HCT116 (cell line): ENCODE measurements around the gene TMPRSS7. TPM values are rescaled to one million over a fixed set of nuclear protein-coding genes. Genes with fewer than 3 reads are reported as not detected.

Experiments used
- ATAC-seq: fragments of 200-7000 bp; cut with Tn5 transposase; 2 replicates; pipeline ENCODE4 v1.9.1; 2020; ENCODE audit warnings: mild to moderate bottlenecking, moderate library complexity
- BruUV-seq: library from RNA; stranded (reverse); fragments of 400-500 nt; replicated peaks from 2 replicates; lab custom pipeline; 2021; lab: Mats Ljungman, UMichigan
- CTCF ChIA-PET: fragments of 300-600 bp; sonication (Branson Sonifier 250); formaldehyde crosslinking; loops from one replicate; lab custom pipeline; 2021; ENCODE audit warnings: antibody characterized with exemption; lab: Charles Lee
- POLR2A ChIA-PET: fragments of 300-600, 350-600 bp; sonication (Branson Sonifier 250); formaldehyde crosslinking; loops from one replicate; lab custom pipeline; 2021; ENCODE audit warnings: antibody characterized with exemption; lab: Charles Lee
- RAD21 ChIA-PET, 2 experiments: fragments of 300-600 bp; sonication (Branson Sonifier 250); formaldehyde crosslinking; loops; one replicate each; lab custom pipeline; 2023; ENCODE audit warnings: low total read pairs in 2 of 2; ENCODE audit not compliant: uncharacterized antibody in 2 of 2, unreplicated experiment in 2 of 2, low non-redundant PET in 1 of 2; lab: Charles Lee
- DNase-seq: peaks from one replicate; pipeline ENCODE4 v3.0.0-alpha.2; 2010; ENCODE audit warnings: low read depth, low spot score
- H2AFZ ChIP-seq: fragments of 200-600 bp; shearing (Covaris generic), sonication (generic); 2 replicates; pipeline ENCODE4 v1.6.1; 2017; ENCODE audit warnings: low read depth, mixed run types, mixed read lengths, antibody characterized with exemption, low read length; ENCODE audit not compliant: poor library complexity, severe bottlenecking
- H3K27ac ChIP-seq: 2 replicates; pipeline ENCODE4 v1.5.1; 2012; ENCODE audit warnings: low read depth, low read length
- H3K27me3 ChIP-seq: fragments of 200-600 bp; sonication (generic); 2 replicates; pipeline ENCODE4 v1.6.1; 2016; ENCODE audit warnings: mixed run types, low read length, mixed read lengths; ENCODE audit not compliant: insufficient read depth
- H3K36me3 ChIP-seq, 2 experiments: fragments of 200-500 bp in 1 of 2; fragments of 200-600 bp in 1 of 2; sonication (Bioruptor generic) in 1 of 2; sonication (generic) in 1 of 2; 2 replicates each; pipeline versions ENCODE4 v1.5.1 to v1.6.1; 2014 to 2016; ENCODE audit warnings: low read length in 2 of 2, inconsistent platforms in 1 of 2, mixed read lengths in 1 of 2, mixed run types in 1 of 2; ENCODE audit not compliant: insufficient read depth in 2 of 2, control insufficient read depth in 1 of 2
- H3K4me1 ChIP-seq, 2 experiments: fragments of 200-600 bp in 1 of 2; sonication (generic) in 1 of 2; 2 replicates each; pipeline versions ENCODE4 v1.5.1 to v1.6.1; 2012 to 2017; ENCODE audit warnings: low read length in 2 of 2, inconsistent platforms in 1 of 2, mild to moderate bottlenecking in 1 of 2, mixed read lengths in 1 of 2, mixed run types in 1 of 2, moderate library complexity in 1 of 2; ENCODE audit not compliant: insufficient read depth in 2 of 2, control insufficient read depth in 1 of 2
- H3K4me2 ChIP-seq: fragments of 200-600 bp; sonication (generic); 2 replicates; pipeline ENCODE4 v1.6.1; 2017; ENCODE audit warnings: mixed run types, low read length, mixed read lengths
- H3K4me3 ChIP-seq, 2 experiments: fragments of 200-600 bp in 1 of 2; sonication (generic) in 1 of 2; replicated peaks in 1 of 2; 2 replicates each; pipeline ENCODE4 v1.5.1; 2011 to 2016; ENCODE audit warnings: low read length in 2 of 2, control low read depth in 1 of 2, low read depth in 1 of 2, mild to moderate bottlenecking in 1 of 2, mixed read lengths in 1 of 2, mixed run types in 1 of 2
- H3K79me2 ChIP-seq: fragments of 200-600 bp; sonication (generic); 2 replicates; pipeline ENCODE4 v1.6.1; 2017; ENCODE audit warnings: mild to moderate bottlenecking, mixed run types, low read length, moderate library complexity, mixed read lengths; ENCODE audit not compliant: insufficient read depth
- H3K9ac ChIP-seq: fragments of 200-600 bp; sonication (generic); 2 replicates; pipeline ENCODE4 v1.6.1; 2016; ENCODE audit warnings: low read length, mixed read lengths
- H3K9me2 ChIP-seq: fragments of 200-600 bp; sonication (generic), shearing (Covaris generic); 2 replicates; pipeline ENCODE4 v1.6.1; 2017; ENCODE audit warnings: mixed run types, mild to moderate bottlenecking, moderate library complexity; ENCODE audit not compliant: insufficient read depth
- H3K9me3 ChIP-seq, 2 experiments: fragments of 200-500 bp in 1 of 2; fragments of 200-600 bp in 1 of 2; sonication (Bioruptor generic) in 1 of 2; sonication (generic) in 1 of 2; 2 replicates each; pipeline ENCODE4 v1.6.1; 2014 to 2017; ENCODE audit warnings: low read length in 2 of 2, mixed read lengths in 2 of 2, inconsistent platforms in 1 of 2, low read depth in 1 of 2, mild to moderate bottlenecking in 1 of 2, mixed run types in 1 of 2, moderate library complexity in 1 of 2; ENCODE audit not compliant: control insufficient read depth in 1 of 2, insufficient read depth in 1 of 2
- H4K20me1 ChIP-seq: fragments of 200-600 bp; sonication (generic), shearing (Covaris generic); 2 replicates; pipeline ENCODE4 v1.6.1; 2017; ENCODE audit warnings: mixed run types, mild to moderate bottlenecking, moderate library complexity; ENCODE audit not compliant: insufficient read depth
- EZH2 ChIP-seq: fragments of 200-600 bp; sonication (generic); IDR thresholded peaks from 2 replicates; pipeline ENCODE4 v1.6.1; 2017; ENCODE audit warnings: antibody characterized with exemption, mixed run types
- POLR2AphosphoS5 ChIP-seq: IDR thresholded peaks from 2 replicates; pipeline ENCODE4 v1.6.1; 2011; ENCODE audit warnings: mild to moderate bottlenecking, low read depth, low read length, moderate library complexity
- RAD21 ChIP-seq: IDR thresholded peaks from 2 replicates; pipeline ENCODE4 v1.6.1; 2012; ENCODE audit warnings: low read depth, mild to moderate bottlenecking
- TCF7L2 ChIP-seq: IDR thresholded peaks from 2 replicates; pipeline ENCODE4 v1.7.0; 2011; ENCODE audit warnings: borderline replicate concordance, inconsistent platforms; ENCODE audit not compliant: insufficient read depth, insufficient read length; ENCODE audit errors: extremely low read depth
- ZBTB33 ChIP-seq: IDR thresholded peaks from 2 replicates; pipeline ENCODE4 v1.6.1; 2011; ENCODE audit warnings: mild to moderate bottlenecking, low read length, moderate library complexity; ENCODE audit not compliant: insufficient replicate concordance; ENCODE audit errors: extremely low read depth
- intact Hi-C: fragments of 100-400 bp; cut with micrococcal nuclease; formaldehyde crosslinking; loops from 2 replicates; pipeline ENCODE4 v1.10.0; 2022
- total RNA-seq: library from RNA; stranded (reverse); gene quantifications from one replicate; pipeline ENCODE4 v1.2.1, GENCODE V29; 2021; ENCODE audit not compliant: unreplicated experiment

The TMPRSS7 gene
- total RNA-seq, 1 experiment from 2014 or later: not detected

- TF ChIP-seq ZBTB33: no peak
- TF ChIP-seq TCF7L2: no peak
- no peak for TF ChIP-seq EZH2
- TF ChIP-seq, all 23 proteins: peak for 5
Observed at GRCh38 chr3:111989061-111989678, 45.4 kb upstream of the TMPRSS7 start (continued).

- CTCF ChIA-PET: interaction anchor here (1.8 to 6.1 kb wide), 3 partner anchors 15 to 50 kb away, joined by 4 to 109 read pairs (median 6); partner anchors contain the start of gene ABHD10
- BruUV-seq: no TSS peak
Observed at GRCh38 chr3:111993038-111993437, 41.5 kb upstream of the TMPRSS7 start.

More at GRCh38 chr3:111993038-111993437, 41.5 kb upstream of the TMPRSS7 start:
- Histone ChIP-seq H3K79me2 (peaks cover 39% of the 10 kb centered on the region), H3K4me1 (no peaks in the 10 kb centered on the region), H3K4me3 (no peak overlapping the region), H3K4me2 (no peak overlapping the region), H3K9me3 (no peaks in the 10 kb centered on the region), H3K27me3 (no peaks in the 10 kb centered on the region), H2AFZ (no peak overlapping the region), H3K36me3 (peaks cover 38 to 48% of the 10 kb centered on the region in 2 experiments), H3K9ac (no peak overlapping the region), H4K20me1 (peaks cover 10% of the 10 kb centered on the region), H3K27ac (no peak overlapping the region), H3K9me2 (no peaks in the 10 kb centered on the region)
- ChIA-PET POLR2A (interaction anchor here (3.5 kb wide), 1 partner anchor 14 kb away, joined by 21 read pairs; the partner anchor contains the start of gene ABHD10), RAD21 (no interaction called here)
- ATAC-seq: no peak
- intact Hi-C loops: no loop called here
- TF ChIP-seq POLR2AphosphoS5 (peak; percentile 44), RAD21 (no peak)
- no peak for DNase-seq
